LHCN-M2 (cell line): Measurements from ENCODE around the gene TYRO3. TPM values are rescaled to one million over a fixed set of nuclear protein-coding genes. Genes with fewer than 3 reads are reported as not detected.

Experiments used
- DNase-seq: peaks from one replicate; pipeline ENCODE4 v3.0.0-alpha.2; 2012; ENCODE audit warnings: low read depth
- total RNA-seq: library from RNA; depleted of rRNA; stranded (reverse); fragments of >200 nt; gene quantifications from 2 replicates; pipeline ENCODE4 v1.2.3, GENCODE V29; 2014; rRNA removed

The TYRO3 gene
- total RNA-seq, 1 experiment from 2014 or later = 8.6 TPM

- DNase-seq = peak; percentile 74
Observed at GRCh38 chr15:41603941-41604911, 45.2 kb downstream of the TYRO3 start.

- DNase-seq = no peak
Observed at GRCh38 chr15:41605566-41605965, 46.6 kb downstream of the TYRO3 start.

- DNase-seq = peak; percentile 81
Observed at GRCh38 chr15:41606997-41607396, 48.0 kb downstream of the TYRO3 start.

- DNase-seq = no peak
Observed at GRCh38 chr15:41609123-41609522, 50.1 kb downstream of the TYRO3 start.

GRCh38 chr15:41610048-41610447 lies 51.0 kb downstream of the TYRO3 start:
- no peak for DNase-seq

- DNase-seq = no peak
Observed at GRCh38 chr15:41620536-41621199, 61.7 kb downstream of the TYRO3 start.

GRCh38 chr15:41621200-41622193 lies 62.5 kb downstream of the TYRO3 start:
- DNase-seq = peak; percentile 72

GRCh38 chr15:41622901-41623300 lies 63.9 kb downstream of the TYRO3 start:
- DNase-seq = no peak

GRCh38 chr15:41627203-41627602 lies 68.2 kb downstream of the TYRO3 start:
- DNase-seq = no peak

- no peak for DNase-seq
Observed at GRCh38 chr15:41629463-41629862, 70.5 kb downstream of the TYRO3 start.

- DNase-seq = no peak
Observed at GRCh38 chr15:41629883-41630282, 70.9 kb downstream of the TYRO3 start.

GRCh38 chr15:41630616-41631217 lies 71.7 kb downstream of the TYRO3 start:
- no peak for DNase-seq

- DNase-seq = no peak
Observed at GRCh38 chr15:41631880-41632470, 73.0 kb downstream of the TYRO3 start.

Other genes with a start within 250 kb of the TYRO3 start
- gene OIP5, start 226.6 kb upstream of the TYRO3 start, total RNA-seq = 17.3 and 19.5 TPM in 2 replicates
- 161 and 169 TPM in 2 replicates for gene NUSAP1, start 226.3 kb upstream of the TYRO3 start, total RNA-seq
- gene NDUFAF1, start 156.7 kb upstream of the TYRO3 start, total RNA-seq = 26.6 and 35.5 TPM in 2 replicates
- 23.8 and 34.6 TPM in 2 replicates for gene RTF1, start 142.1 kb upstream of the TYRO3 start, total RNA-seq
- gene ITPKA, start 65.3 kb upstream of the TYRO3 start, total RNA-seq = 12.5 and 14.2 TPM in 2 replicates
- gene LTK, start 45.4 kb upstream of the TYRO3 start, total RNA-seq = 2.5 and 2.8 TPM in 2 replicates
- 16.2 and 19.7 TPM in 2 replicates for gene RPAP1, start 15.0 kb upstream of the TYRO3 start, total RNA-seq
- 18.4 and 40.7 TPM in 2 replicates for gene MGA, start 101.2 kb downstream of the TYRO3 start, total RNA-seq
- 18.3 and 20.7 TPM in 2 replicates for gene MAPKBP1, start 215.3 kb downstream of the TYRO3 start, total RNA-seq